GM18951 (cell line): ENCODE data around the gene KIAA1755.

Experiments
- POLR2A ChIP-seq: IDR thresholded peaks from 4 replicates; pipeline ENCODE4 v1.6.1; 2011; ENCODE audit warnings: mild to moderate bottlenecking; ENCODE audit not compliant: insufficient read length, insufficient read depth; ENCODE audit errors: extremely low read depth
- in situ Hi-C: fragments of 300-500 bp; cut with MboI; formaldehyde crosslinking; loops from one replicate; pipeline ENCODE4 v1.12.0; 2022; ENCODE audit warnings: low sequenced_read_pairs, mixed read lengths, inconsistent platforms; ENCODE audit not compliant: unreplicated experiment

Gene KIAA1755

GRCh38 chr20:38170826-38171674, 89.5 kb downstream of the KIAA1755 start:
- no peak for TF ChIP-seq POLR2A
- in situ Hi-C loops: no loop called here

- no peak for TF ChIP-seq POLR2A
- in situ Hi-C loops: no loop called here
Measured at GRCh38 chr20:38170219-38170825, 90.2 kb downstream of the KIAA1755 start.

GRCh38 chr20:38169636-38170193, 90.8 kb downstream of the KIAA1755 start:
- TF ChIP-seq POLR2A: no peak
- in situ Hi-C loops: loop anchor here (10.0 kb wide), 1 partner anchor 105 kb away; no protein-coding TSS in a partner anchor

GRCh38 chr20:38168791-38169589, 91.5 kb downstream of the KIAA1755 start:
- no peak for TF ChIP-seq POLR2A
- in situ Hi-C loops: loop anchor here (10.0 kb wide), 1 partner anchor 104 kb away; no protein-coding TSS in a partner anchor

GRCh38 chr20:38167851-38168760, 92.4 kb downstream of the KIAA1755 start:
- in situ Hi-C loops: loop anchor here (10.0 kb wide), 1 partner anchor 103 kb away; no protein-coding TSS in a partner anchor
- TF ChIP-seq POLR2A: no peak

- no peak for TF ChIP-seq POLR2A
- in situ Hi-C loops: loop anchor here (10.0 kb wide), 1 partner anchor 103 kb away; no protein-coding TSS in a partner anchor
Measured at GRCh38 chr20:38167328-38167850, 93.1 kb downstream of the KIAA1755 start.

GRCh38 chr20:38166703-38167233, 93.8 kb downstream of the KIAA1755 start:
- no peak for TF ChIP-seq POLR2A
- in situ Hi-C loops: loop anchor here (10.0 kb wide), 1 partner anchor 102 kb away; no protein-coding TSS in a partner anchor

- no peak for TF ChIP-seq POLR2A
- in situ Hi-C loops: loop anchor here (10.0 kb wide), 1 partner anchor 101 kb away; no protein-coding TSS in a partner anchor
Measured at GRCh38 chr20:38165966-38166702, 94.4 kb downstream of the KIAA1755 start.

- in situ Hi-C loops: loop anchor here (10.0 kb wide), 1 partner anchor 101 kb away; no protein-coding TSS in a partner anchor
- no peak for TF ChIP-seq POLR2A
Measured at GRCh38 chr20:38165089-38165965, 95.2 kb downstream of the KIAA1755 start, which contains the start of gene TGM2. Gene TGM2, minus strand, starts transcription at chr20:38165270. Its CDS starts 72 bp downstream, at chr20:38165198.
